Activated CD8-positive, alpha-beta memory T cell treated with anti-CD3 and anti-CD28 coated beads, Interleukin-2, amount 50 U/mL, for 1 hour (primary cell): ENCODE data around the gene GALNT2.

Experiments used
- DNase-seq: peaks from one replicate; pipeline ENCODE4 v3.0.0-alpha.2; 2020; ENCODE audit errors: extremely low read depth

GALNT2 gene

GRCh38 chr1:230259621-230260020 is 192.6 kb downstream of the GALNT2 start:
- DNase-seq: no peak

- no peak for DNase-seq
These were observed 193.8 kb downstream of the GALNT2 start for GRCh38 chr1:230260831-230261230.

GRCh38 chr1:230261928-230262650 is 195.1 kb downstream of the GALNT2 start:
- no peak for DNase-seq

- DNase-seq: no peak
These were observed 196.0 kb downstream of the GALNT2 start for GRCh38 chr1:230262867-230263567.

GRCh38 chr1:230263568-230264195 is 196.6 kb downstream of the GALNT2 start:
- no peak for DNase-seq

- DNase-seq: no peak
These were observed 197.3 kb downstream of the GALNT2 start for GRCh38 chr1:230264342-230264741.

GRCh38 chr1:230265200-230266115 is 198.4 kb downstream of the GALNT2 start:
- no peak for DNase-seq

- DNase-seq: no peak
These were observed 199.4 kb downstream of the GALNT2 start for GRCh38 chr1:230266456-230266855.

- DNase-seq: no peak
These were observed 200.5 kb downstream of the GALNT2 start for GRCh38 chr1:230267338-230268065.

GRCh38 chr1:230268371-230269170 is 201.5 kb downstream of the GALNT2 start:
- DNase-seq: no peak

- no peak for DNase-seq
These were observed 203.1 kb downstream of the GALNT2 start for GRCh38 chr1:230270185-230270558.

GRCh38 chr1:230270559-230271281 is 203.7 kb downstream of the GALNT2 start:
- no peak for DNase-seq

GRCh38 chr1:230271300-230272035 is 204.4 kb downstream of the GALNT2 start:
- DNase-seq: no peak

- DNase-seq: no peak
These were observed 205.5 kb downstream of the GALNT2 start for GRCh38 chr1:230272557-230272956.

GRCh38 chr1:230273141-230273710 is 206.2 kb downstream of the GALNT2 start:
- DNase-seq: no peak

GRCh38 chr1:230274254-230274653 is 207.2 kb downstream of the GALNT2 start:
- DNase-seq: no peak

GRCh38 chr1:230276401-230276800 is 209.4 kb downstream of the GALNT2 start:
- no peak for DNase-seq

- no peak for DNase-seq
These were observed 210.4 kb downstream of the GALNT2 start for GRCh38 chr1:230277201-230278025.
